ENCODE measurements around the gene FAM124B. TPM values are rescaled to one million over a fixed set of nuclear protein-coding genes. Genes with fewer than 3 reads are reported as not detected.
"Not testable (repeated sequence)": the region's sequence is repeated elsewhere in the genome, so short reads cannot be mapped to it uniquely, and the experiment has no call there.

Gene FAM124B
- polyA plus RNA-seq, 4 donors = 2.1 to 3.1 (median 2.8) TPM

DNA sequence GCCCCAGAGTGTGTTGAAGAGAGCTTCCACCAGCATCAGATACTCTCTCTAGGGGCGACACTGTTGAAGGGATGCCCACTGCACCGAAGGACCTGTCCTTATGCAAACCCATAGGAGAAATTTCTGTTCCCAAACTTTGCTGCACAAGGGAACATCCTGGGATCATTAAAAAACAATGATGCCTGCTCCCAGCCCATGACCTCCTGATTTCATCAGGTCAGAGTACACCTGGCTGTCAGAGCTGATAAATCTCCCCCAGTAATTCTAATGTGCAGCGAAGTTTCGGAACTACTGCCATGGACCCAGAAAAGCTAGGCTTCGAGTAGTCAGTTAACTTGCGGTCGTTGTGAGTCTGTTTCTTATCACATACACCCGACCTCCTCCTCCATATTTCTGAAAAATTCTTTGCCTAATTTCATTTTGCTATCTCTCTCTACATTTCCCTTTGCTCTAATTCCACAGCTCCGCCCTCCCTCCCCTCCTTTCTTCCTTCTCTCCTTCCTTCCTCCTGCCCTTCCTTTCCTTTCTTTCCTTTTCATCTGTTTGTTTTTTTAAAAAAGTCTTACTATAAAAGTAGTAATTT is 18.8 kb downstream of the FAM124B start:
- no peak for DNase-seq (ENCODE audit: low read depth in 4 of 4, low spot score in 3 of 4)

GRCh38 chr2:224382280-224382647 is 19.6 kb downstream of the FAM124B start:
- not testable (repeated sequence) for DNase-seq (ENCODE audit: low read depth in 4 of 4, low spot score in 3 of 4)

- DNase-seq (ENCODE audit: low read depth in 4 of 4, low spot score in 3 of 4) = no peak
These were observed 20.2 kb downstream of the FAM124B start for GRCh38 chr2:224381521-224382279.

DNA sequence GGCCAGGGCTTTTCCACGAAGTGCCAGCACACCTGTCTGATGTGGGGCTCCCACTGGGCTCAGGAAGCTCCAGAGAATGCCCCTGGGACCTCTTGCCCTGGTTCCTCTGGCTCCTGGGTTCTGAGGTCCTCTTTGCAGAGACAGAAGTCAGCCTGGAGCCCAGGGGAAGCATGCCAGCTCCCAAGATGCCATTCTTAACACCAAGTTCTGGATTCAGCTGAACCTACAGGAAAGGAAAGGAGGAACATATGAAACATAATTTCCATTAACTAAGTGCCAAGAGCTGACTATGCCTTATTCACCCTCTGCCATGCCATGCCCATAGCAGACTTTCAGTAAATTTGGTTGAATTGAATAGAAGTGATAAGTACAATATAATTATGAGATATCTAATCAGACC is 21.9 kb downstream of the FAM124B start:
- no peak for DNase-seq (ENCODE audit: low read depth in 4 of 4, low spot score in 3 of 4)

GRCh38 chr2:224379172-224379571 is 22.7 kb downstream of the FAM124B start:
- no peak for DNase-seq (ENCODE audit: low read depth in 4 of 4, low spot score in 3 of 4)

DNA sequence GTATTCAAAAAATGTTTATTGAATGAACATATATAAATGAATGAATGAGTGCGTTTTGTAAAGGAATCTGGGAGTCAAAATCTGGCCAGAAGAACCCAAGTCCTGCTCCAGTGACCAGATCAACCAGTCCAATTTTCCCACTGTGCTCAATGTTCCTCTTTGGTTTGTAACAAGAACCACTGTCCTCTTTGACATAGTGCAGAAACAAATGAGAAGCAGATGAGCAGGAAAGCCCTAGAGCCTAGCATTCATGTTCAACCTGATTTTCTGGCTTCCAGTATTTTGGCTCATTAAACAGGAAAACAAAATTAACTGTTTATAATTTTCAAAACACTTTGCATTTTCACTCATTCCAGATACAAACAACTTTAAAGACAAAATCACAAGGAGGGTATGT is 23.2 kb downstream of the FAM124B start:
- DNase-seq (ENCODE audit: low read depth in 4 of 4, low spot score in 3 of 4) = no peak

DNA sequence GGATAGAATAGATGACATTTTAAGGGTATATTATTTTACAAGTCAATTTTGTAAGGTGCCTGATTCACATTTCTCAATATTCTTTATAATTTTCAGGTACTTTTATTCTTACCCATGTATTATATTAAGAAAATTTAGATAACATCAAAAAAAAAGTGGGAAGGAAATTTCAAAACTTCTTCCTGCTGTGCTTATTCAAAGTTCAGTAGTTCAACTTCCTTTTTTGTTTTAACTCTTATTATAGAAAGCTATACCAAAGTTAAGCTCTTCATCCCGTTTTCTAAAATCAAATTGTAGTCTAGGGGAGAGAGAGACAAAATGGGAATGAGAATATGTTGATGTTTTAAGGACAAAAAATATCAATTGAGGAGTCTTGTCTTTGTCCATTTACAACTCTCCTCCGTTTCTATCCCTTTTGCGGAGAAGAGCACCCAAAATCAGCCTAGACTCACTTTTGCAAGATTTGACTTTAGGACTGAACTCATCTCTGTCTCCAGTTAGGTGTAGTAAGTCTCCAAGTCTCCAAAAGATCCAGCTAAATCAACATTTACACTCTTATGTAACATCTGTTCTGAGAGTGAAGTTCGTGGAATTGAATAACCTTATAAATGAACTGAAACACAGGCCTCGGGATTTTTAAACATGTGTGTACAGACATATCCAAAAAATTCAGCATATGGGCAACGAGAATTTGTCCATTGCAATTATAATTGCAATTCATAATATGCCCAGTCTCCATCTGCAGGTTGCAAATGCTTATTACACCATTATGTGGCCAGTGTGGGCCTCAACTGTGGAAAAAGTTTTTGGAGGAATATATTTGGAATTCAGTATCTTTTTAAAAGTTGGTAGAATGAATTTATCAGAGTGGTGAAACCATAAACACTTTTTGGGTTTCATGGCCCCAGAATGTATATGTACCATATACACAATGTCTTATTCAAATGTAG is 23.9 kb downstream of the FAM124B start:
- no peak for DNase-seq (ENCODE audit: low read depth in 4 of 4, low spot score in 3 of 4)

GRCh38 chr2:224372641-224373040 is 29.3 kb downstream of the FAM124B start:
- DNase-seq (ENCODE audit: low read depth in 4 of 4, low spot score in 3 of 4) = no peak

DNA sequence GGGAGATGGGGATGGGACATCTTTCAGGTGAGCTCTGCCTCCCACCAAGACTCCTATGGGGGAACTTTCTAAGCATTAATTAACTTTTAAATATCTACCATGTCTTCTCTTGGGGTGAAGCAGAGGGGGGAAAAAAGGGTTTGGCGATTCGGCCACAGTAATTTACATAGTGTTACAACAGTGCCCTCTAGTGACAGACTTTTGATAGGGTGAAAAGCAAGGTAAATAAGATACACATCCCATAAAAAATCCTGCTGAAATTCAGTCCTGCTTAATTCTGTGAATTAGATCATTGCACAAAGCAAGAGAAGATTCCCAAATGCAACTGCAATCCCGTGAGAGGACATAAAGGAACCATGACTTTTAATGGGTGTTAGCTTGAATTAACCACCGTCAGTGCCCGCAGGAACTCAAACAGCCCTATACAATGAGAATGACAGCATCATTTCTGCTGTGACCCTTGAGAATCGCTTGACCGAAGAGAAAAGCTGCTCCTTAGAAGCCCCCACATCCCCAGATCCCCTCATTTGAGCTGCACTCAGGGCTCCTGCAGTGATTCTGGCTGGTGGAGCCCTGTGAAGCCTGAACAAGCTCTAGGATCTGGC is 32.8 kb downstream of the FAM124B start:
- peak in 1 of 4 donors; percentile 22 for DNase-seq (ENCODE audit: low read depth in 4 of 4, low spot score in 3 of 4)

DNA sequence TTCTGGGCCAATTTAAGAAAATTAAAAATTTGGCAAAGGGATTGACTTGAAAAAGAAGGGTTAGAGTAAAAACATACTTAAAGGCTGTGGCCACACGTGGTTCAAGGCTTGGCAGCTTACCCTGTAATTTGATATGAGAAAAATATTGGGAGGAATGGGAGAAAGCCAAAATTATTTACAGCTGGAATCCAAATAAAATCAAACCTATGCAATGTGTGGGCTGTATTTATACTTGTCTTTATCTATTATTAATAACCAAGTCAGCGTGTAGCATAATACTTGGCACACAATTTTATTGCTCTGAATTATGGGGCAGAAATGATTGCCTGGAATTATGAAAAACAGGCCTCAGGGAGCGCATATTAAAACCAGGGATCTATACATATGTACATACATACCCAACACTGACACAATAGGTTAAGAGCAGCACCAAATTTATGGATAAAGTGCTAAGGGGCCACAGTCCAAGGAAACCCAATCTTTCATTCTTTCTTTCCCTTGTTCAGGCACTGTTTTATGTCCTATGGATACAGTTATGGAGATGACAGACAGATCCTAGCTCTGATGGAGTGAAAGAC is 35.6 kb downstream of the FAM124B start:
- no peak for DNase-seq (ENCODE audit: low read depth in 4 of 4, low spot score in 3 of 4)

DNA sequence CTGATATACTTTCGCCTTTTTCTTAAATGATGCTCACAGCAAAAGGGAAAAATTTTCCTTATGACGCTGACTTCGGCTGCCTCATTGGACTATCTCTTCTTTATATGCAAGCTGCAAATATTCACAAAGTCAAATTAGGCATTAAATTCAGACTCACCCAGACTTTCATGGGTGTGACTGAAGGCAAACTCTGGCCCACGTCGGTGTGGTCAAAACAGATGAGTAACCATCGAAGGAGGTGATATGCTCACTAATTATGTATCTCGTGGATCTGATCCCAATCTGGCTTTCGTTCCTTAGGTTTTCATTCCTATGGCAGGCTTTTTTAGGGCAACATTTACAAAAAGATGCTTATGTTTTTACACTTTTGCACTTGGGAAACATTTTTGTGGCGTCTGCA is 36.6 kb downstream of the FAM124B start:
- DNase-seq (ENCODE audit: low read depth in 4 of 4, low spot score in 3 of 4) = no peak

GRCh38 chr2:224363281-224363680 is 38.6 kb downstream of the FAM124B start:
- DNase-seq (ENCODE audit: low read depth in 4 of 4, low spot score in 3 of 4) = no peak

- DNase-seq (ENCODE audit: low read depth in 4 of 4, low spot score in 3 of 4) = no peak
These were observed 39.8 kb downstream of the FAM124B start for GRCh38 chr2:224362094-224362493.

DNA sequence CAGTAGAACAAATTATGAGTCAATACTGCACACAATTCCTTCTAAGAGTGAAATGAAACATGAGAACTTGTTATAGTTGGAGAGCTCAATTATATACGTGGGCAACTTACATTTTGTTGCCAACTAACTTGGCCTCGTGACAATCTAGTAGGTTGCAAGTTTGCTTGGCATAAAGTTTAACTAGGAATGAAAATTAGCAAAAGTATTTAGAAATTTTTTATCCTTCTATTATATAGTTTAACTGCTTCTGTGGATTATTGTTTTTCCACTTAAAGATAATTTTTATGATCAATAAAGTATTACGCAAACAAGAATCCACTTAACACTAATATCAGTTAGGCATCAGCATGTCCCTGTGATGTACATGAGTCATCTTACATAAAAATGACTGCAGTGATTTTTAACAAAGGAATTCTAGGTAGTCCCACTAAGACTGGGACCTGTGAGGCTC is 41.1 kb downstream of the FAM124B start:
- no peak for DNase-seq (ENCODE audit: low read depth in 4 of 4, low spot score in 3 of 4)

DNA sequence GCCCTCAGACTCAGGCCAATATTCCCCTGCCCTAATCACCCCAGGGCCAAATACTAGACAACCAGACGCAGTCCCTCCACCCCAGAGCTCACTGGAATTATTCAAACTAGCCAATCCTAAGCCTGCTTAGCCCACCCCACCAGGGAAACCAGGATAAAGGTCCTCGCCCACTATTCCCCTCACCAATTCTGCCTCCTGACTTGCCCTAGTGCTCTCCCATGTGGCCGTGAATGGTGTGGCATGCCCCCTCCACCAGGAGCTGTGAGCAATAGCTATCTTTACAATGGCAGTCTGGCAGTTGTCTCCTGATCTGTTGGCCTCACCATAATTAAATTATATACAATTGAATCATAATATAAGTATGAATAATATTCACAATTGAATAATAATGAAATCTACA is 42.3 kb downstream of the FAM124B start:
- no peak for DNase-seq (ENCODE audit: low read depth in 4 of 4, low spot score in 3 of 4)

DNA sequence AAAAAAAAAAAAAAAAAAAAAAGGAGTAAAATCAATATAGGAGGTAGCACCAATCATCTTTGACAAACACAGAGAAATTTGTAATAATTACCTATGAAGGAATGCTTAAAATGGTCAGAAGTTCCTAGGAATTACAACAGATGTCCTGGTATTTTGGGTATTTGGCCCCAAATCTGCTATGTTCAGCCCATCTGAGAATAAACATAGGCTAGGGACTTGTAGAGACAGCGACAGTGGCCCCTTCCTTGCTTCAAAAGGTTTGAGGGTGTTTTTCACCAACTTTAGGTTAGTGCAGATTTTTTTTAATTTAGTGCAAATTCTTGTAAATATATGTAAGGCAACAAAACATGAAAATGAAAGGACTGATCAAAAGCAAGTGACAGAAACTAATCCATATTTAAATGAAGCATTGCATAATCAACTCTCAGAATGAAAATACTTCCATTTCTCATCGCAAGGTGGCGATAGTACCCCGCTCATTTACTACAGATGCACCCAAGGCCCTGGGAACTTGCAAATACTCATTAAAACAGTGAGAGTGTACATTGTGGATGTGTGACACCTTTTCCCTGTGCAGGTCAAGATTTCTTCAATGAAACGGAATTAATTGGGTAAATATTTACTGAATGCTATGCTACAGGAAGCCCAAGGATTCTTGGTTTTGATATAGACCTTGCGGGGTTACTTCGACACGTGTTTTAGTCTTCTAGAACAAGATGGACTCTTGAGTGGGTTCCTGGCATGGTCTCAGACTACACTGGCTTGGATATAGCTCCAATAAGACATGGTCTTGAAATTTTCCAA is 44.6 kb downstream of the FAM124B start:
- DNase-seq (ENCODE audit: low read depth in 4 of 4, low spot score in 3 of 4) = peak in 3 of 4 donors; percentile 32 to 53 (median 47)

DNA sequence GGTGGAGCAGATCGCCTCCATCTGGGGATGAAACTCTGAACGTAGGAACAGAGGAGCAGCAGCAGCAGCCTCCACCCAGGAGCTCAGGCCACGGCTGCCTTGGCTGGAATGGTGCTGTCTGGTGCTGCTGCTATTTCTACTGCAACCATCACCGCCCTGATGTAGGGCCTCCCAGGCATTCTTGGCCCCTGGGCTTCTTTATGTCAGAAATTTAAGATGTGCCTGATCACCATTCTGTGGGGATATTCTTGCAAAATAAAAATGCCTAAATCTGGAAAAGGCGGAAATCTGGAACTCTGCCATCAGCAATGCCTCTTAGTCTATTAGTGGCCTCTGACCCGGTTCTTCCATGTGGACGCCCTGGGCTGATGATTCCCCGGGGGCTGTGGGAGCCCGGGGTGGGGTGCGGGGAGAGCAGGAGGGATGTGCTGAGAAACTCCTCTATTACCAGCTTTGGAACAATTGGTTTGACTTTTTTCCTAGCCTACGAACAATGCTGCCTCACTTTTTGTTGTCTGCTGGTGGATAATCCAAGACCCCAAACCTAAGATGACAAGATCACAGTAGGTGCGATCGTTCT is 47.2 kb downstream of the FAM124B start:
- no peak for DNase-seq (ENCODE audit: low read depth in 4 of 4, low spot score in 3 of 4)

GRCh38 chr2:224350703-224351102 is 51.2 kb downstream of the FAM124B start:
- peak in 1 of 4 donors; percentile 28 for DNase-seq (ENCODE audit: low read depth in 4 of 4, low spot score in 3 of 4)

DNA sequence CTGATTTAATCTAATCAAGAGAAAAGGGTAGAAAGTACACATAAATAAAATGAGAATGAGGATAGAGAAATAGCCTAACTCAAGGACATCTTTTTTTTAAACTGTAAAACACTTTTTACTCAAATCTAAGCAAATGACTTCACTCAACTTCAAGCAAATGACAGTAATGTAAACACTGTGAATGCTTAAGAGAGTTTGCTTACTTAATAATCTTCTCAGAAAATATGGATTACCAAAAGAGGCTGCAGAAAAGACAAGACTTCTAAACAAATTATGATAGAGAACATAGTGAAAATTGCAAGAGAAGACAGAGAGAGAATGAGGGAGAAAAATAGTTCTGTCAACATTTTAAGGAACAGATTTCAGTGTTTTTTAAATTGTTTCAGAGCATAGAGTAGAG is 52.5 kb downstream of the FAM124B start:
- DNase-seq (ENCODE audit: low read depth in 4 of 4, low spot score in 3 of 4) = no peak
